ENCODE results near the gene MIDN. TPM values are rescaled to one million over a fixed set of nuclear protein-coding genes. Genes with fewer than 3 reads are reported as not detected.

Gene MIDN
- total RNA-seq, 4 donors from 2014 or later = 34.9 to 117 (median 86.3) TPM

DNA sequence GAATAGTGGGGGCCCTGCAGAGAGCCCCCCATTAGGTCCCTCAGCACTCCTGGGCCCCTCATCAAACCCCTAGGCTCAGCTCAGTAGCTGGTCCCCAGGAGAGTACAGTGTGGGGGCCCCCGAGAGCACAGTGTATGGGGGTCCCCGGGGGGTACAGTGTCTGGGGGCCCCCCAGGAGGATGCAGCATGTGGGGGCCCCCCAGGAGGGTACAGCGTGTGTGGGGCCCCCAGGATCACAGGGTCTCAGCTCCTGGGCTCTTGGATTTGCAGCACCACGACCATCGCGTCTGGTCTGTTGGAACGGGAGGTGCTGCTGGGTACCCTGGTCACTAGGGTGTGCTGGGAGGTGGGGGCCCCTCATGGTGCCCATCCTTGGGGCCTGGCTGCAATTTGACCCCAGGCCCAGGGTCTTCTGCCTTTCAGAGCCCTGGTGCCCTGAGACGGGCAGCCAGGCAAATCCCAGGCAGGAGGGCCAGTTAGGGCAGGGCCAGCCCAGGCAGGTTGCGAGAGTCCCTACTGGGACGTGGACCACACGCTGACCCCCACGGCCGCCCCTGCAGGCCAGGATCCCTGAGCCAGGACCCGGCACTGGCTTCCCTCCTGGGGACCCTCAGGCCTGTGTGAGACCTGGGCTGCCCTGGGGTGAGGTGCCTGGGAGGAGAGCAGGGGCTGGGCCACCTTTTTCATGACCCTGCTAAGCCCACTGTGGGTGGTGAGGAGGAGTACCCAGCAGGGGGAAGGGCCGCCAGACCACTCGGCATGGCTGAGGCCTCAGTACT is 24.1 kb upstream of the MIDN start:
- Histone ChIP-seq H3K27ac (no peak overlapping the region), H3K9me3 (no peaks in the 10 kb centered on the region), H3K4me1 (peaks cover 10 to 30% of the 10 kb centered on the region in 2 donors), H3K36me3 (peaks cover 0 to 49% of the 10 kb centered on the region in 2 donors), H3K4me3 (no peak overlapping the region), H3K27me3 (no peaks in the 10 kb centered on the region)
- ATAC-seq = no peak
- TF ChIP-seq, protein P1, sequence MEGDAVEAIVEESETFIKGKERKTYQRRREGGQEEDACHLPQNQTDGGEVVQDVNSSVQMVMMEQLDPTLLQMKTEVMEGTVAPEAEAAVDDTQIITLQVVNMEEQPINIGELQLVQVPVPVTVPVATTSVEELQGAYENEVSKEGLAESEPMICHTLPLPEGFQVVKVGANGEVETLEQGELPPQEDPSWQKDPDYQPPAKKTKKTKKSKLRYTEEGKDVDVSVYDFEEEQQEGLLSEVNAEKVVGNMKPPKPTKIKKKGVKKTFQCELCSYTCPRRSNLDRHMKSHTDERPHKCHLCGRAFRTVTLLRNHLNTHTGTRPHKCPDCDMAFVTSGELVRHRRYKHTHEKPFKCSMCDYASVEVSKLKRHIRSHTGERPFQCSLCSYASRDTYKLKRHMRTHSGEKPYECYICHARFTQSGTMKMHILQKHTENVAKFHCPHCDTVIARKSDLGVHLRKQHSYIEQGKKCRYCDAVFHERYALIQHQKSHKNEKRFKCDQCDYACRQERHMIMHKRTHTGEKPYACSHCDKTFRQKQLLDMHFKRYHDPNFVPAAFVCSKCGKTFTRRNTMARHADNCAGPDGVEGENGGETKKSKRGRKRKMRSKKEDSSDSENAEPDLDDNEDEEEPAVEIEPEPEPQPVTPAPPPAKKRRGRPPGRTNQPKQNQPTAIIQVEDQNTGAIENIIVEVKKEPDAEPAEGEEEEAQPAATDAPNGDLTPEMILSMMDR (IDR thresholded peaks at IDR 0.05 in 4 of 5, conservative IDR thresholded peaks at IDR 0.05 in 1 of 5) = no peak
- no peak for TF ChIP-seq POLR2A (IDR thresholded peaks at IDR 0.05)
- DNase-seq = no peak
- intact Hi-C loops (cut with DNase I; ENCODE audit: low total_unique reads) (no loop called here), in situ Hi-C loops (cut with MboI; ENCODE audit: low sequenced_read_pairs in 4 of 4) (no loop called here)

DNA sequence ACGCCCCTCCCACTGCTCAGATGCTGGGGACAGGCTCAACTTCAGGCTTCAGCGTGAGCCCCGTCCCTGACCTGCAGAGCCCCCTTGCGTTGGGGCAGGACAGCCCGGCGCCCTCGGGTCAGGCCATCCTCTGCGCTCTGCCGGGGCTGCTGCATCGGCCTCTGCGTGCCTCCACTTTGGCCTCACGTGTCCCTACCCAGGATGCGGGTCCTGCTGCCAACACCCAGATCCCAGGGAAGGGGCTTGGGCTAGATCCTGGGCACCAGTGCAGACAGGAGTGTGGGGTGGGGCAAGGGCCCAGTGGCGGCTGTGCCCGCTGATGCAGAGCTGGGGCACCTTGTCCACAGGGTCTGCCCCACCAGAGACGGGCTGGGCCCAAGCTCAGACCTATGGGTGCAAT is 23.5 kb upstream of the MIDN start:
- H3K36me3 ChIP-seq = peaks cover 0 to 49% of the 10 kb centered on the region in 2 donors

GRCh38 chr19:1225440-1226226 is 22.8 kb upstream of the MIDN start:
- in situ Hi-C loops (cut with MboI; ENCODE audit: low sequenced_read_pairs in 4 of 4) (no loop called here), intact Hi-C loops (cut with DNase I; ENCODE audit: low total_unique reads) (no loop called here)
- Histone ChIP-seq H3K4me3 (no peak overlapping the region), H3K36me3 (peaks cover 0 to 48% of the 10 kb centered on the region in 2 donors), H3K27me3 (no peaks in the 10 kb centered on the region), H3K9me3 (no peaks in the 10 kb centered on the region), H3K4me1 (peaks cover 9 to 22% of the 10 kb centered on the region in 2 donors), H3K27ac (no peak overlapping the region)
- ATAC-seq (no peak), DNase-seq (no peak)
- TF ChIP-seq, protein P1 (IDR thresholded peaks at IDR 0.05 in 4 of 5, conservative IDR thresholded peaks at IDR 0.05 in 1 of 5) = no peak
- no peak for TF ChIP-seq POLR2A (IDR thresholded peaks at IDR 0.05)

More for the DNA sequence above, 23.5 kb upstream of the MIDN start:
- Histone ChIP-seq H3K27me3 (no peaks in the 10 kb centered on the region), H3K27ac (no peak overlapping the region), H3K4me1 (peaks cover 9 to 28% of the 10 kb centered on the region in 2 donors), H3K4me3 (no peak overlapping the region), H3K9me3 (no peaks in the 10 kb centered on the region)
- intact Hi-C loops (cut with DNase I; ENCODE audit: low total_unique reads) (no loop called here), in situ Hi-C loops (cut with MboI; ENCODE audit: low sequenced_read_pairs in 4 of 4) (no loop called here)
- TF ChIP-seq, protein P1 (IDR thresholded peaks at IDR 0.05 in 4 of 5, conservative IDR thresholded peaks at IDR 0.05 in 1 of 5) = no peak
- TF ChIP-seq POLR2A (IDR thresholded peaks at IDR 0.05) = no peak
- ATAC-seq (no peak), DNase-seq (no peak)

DNA sequence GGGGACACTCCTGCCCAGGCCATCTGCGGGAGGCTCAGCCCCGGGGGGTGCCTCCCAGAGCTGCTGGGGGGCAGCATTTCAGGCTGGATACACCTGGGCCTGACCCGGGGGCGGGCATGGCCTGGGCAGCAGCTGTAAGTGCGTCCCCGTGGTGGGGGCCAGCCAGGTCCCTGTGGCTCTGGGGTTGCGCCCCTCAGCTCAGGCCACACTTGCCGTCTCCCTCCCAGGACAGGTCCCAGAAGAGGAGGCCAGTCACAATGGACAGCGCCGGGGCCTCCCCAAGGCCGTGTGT is 22.2 kb upstream of the MIDN start:
- H3K27me3 ChIP-seq = no peaks in the 10 kb centered on the region
- ATAC-seq (no peak), DNase-seq (no peak)
- no peaks in the 10 kb centered on the region for H3K9me3 ChIP-seq
- intact Hi-C loops (cut with DNase I; ENCODE audit: low total_unique reads) = no loop called here
- H3K4me1 ChIP-seq = peaks cover 8 to 16% of the 10 kb centered on the region in 2 donors
- H3K27ac ChIP-seq = no peak overlapping the region
- in situ Hi-C loops (cut with MboI; ENCODE audit: low sequenced_read_pairs in 4 of 4) = no loop called here
- TF ChIP-seq, protein P1 (IDR thresholded peaks at IDR 0.05 in 4 of 5, conservative IDR thresholded peaks at IDR 0.05 in 1 of 5) = no peak
- no peak for TF ChIP-seq POLR2A (IDR thresholded peaks at IDR 0.05)
- no peak overlapping the region for H3K4me3 ChIP-seq
- peaks cover 0 to 43% of the 10 kb centered on the region in 2 donors for H3K36me3 ChIP-seq
